GM18861 (cell line): ENCODE data around the gene HLA-DPB1.

ENCODE experiments used
- ATAC-seq: cut with Tn5 transposase; IDR thresholded peaks from one replicate; pipeline ENCODE4 v1.9.1; 2021; ENCODE audit not compliant: unreplicated experiment

The HLA-DPB1 gene

DNA sequence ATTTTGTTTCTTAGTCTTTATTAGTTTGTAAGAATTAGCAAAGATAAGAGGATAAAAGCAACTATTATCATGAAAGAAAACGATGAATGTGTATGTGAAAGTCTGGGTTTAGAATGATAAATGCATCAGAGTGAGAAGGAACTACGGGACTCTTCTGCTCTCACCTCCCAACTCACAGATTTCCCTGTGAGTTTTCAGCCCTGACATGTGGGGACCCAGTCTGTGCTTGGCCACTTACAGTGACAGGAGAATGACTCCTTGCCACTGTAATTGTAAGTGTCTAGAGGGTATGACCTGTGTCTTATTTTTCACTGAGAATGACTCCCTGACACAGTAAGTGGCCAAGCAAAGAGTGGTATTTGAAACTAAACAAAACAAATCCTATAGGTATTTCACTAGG, 4.9 kb upstream of the HLA-DPB1 start:
- no peak for ATAC-seq

DNA sequence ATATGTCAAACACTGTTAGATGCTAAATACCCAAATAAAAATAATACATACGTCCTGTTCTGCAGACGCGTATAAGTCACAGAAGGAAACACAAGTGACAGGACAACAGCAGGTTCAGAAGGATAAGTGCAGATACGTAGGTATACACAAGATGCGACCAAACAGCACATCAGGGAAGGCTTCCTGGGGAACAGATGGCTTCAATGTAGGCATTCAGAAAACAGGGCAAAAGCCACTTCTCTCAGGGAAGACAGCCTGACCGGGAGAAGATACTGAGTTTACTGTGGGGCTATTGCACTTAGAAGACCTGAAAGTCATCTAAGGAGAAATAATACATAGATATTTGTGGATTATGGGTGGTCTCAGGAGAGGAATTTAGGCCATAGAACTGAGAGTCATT, 4.2 kb upstream of the HLA-DPB1 start:
- ATAC-seq, result no peak

DNA sequence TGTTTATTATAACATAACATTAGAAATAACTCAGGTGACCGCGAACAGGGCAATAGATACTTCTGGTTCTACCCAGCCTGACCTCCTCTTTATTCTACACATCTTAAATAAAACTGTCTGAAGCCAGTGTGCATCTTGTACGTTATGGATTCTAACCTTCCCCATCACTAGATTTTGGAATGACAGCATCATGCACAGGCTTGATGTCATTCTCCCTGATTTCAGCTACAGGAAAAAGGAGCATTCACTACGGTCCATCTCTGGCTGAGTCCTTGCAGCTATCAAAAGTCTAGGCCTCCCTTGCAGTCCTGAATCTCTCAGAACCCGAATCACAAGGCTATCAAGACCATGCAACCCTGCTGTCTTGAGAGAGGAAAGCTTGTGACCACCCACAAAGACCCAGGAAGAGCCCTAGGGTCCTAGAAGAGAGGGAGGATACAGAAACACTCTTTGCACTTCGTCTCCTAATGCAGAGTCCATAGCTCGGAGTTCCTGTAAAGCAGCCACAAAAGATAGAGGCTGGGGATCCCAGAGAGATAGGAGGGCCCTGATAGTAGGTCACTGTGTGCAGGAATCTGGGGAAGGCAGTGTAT, 3.2 kb upstream of the HLA-DPB1 start:
- no peak for ATAC-seq

DNA sequence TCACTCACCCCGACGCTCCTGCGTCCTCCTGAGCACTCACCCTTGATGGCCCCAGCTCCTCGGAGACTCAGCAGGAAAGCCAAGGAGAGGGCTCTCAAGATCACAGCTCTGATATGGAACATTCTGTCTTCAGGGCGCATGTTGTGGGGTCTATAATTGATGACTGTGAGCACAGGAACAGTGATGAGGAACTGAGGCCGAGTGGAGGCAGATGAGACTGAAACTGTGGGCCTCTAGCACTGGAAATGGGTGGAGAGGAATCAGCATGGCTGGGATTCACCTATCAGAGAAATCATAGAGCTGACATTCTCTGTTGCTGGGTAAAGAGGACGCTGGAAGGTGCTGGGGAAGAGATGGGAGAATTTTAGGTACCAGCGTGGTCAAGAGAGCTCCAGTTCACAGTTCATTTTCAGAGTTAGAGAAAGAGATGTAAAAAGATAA, 2.3 kb upstream of the HLA-DPB1 start, which contains the start of gene HLA-DPA1:
TSS of gene HLA-DPA1 (minus strand) at position 219 of the 441 bp plus-strand sequence.
- ATAC-seq, result peak; percentile 57

DNA sequence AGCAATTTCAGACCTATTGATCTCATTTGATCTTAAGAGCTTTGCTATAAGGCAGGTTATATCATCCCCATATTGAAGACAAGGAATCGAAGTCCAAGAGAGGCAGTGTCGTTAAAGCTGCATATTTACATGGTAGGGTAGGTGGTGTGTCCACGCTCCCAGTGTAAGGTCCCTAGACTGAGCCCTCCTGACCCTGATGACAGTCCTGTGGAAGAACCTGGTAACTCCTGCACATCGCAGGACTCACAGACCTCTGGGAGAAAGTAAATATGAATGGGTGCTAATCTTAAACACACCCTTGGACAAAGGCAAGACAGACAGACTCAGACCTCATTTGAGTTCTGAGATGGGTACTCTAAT, 602 bp upstream of the HLA-DPB1 start:
- peak; percentile 21 for ATAC-seq

DNA sequence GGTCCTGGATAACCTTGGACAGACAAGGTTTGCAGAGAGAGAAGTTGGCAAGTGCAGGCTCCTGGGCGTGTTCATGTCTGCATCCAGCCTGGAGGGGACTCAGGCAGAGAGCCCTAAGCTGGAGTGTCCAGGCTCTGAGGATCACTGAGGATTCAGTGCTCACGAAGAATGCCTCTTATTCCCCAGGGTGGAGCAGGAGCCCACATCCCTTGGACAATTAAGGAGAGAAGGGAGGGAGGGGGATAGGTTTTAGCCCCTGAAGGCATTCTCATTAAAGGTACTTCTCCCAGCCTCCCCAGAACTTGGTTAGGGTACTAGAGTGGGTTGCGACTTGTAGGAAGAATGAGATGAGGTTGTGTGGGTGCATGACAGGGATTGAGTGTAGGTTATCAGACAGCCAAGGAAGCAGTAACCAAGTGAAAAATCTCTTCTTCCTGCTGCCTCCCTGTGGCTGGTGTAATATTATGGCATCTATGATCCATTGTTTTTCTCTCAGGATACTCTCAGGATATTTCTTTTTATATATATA, 680 bp downstream of the HLA-DPB1 start:
- no peak for ATAC-seq

DNA sequence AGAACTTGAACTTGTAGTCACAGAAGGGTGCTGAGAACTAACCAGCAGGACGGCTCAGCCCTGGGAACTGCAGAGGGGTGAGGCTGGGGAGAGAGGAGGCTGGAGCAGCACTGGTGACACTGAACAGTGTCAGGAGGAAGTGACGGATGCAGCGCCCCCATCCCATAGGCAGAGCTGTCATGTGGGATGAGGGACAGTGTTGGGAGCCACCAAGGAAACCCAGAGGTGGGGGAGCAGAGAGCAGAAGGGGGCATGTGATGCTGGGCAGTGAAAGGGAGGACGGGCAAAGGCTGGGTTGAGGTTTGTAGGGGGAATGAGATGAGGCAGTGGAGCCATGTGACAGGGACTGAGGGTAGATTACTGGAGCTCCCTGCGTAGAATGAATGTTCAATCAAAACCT, 2.1 kb downstream of the HLA-DPB1 start:
- ATAC-seq, result no peak

DNA sequence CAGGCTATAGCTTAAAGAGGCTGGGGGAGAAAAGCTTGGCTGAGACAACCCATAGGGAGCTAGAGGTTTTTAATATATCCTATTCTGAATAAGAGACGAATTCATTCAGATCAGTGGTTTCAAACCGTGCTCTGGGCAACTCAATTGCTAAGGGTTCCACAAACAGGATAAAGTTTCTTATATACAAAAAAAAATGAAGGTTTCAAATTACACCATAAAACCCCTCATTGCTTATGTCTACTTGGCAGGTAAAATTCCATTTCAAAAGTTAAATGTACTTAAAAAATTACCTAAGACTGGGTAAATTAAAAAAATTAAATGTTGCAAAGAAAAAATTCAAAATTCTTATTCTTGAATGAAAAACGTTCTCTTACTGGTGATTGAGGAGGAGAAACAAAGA, 2.7 kb downstream of the HLA-DPB1 start:
- no peak for ATAC-seq

DNA sequence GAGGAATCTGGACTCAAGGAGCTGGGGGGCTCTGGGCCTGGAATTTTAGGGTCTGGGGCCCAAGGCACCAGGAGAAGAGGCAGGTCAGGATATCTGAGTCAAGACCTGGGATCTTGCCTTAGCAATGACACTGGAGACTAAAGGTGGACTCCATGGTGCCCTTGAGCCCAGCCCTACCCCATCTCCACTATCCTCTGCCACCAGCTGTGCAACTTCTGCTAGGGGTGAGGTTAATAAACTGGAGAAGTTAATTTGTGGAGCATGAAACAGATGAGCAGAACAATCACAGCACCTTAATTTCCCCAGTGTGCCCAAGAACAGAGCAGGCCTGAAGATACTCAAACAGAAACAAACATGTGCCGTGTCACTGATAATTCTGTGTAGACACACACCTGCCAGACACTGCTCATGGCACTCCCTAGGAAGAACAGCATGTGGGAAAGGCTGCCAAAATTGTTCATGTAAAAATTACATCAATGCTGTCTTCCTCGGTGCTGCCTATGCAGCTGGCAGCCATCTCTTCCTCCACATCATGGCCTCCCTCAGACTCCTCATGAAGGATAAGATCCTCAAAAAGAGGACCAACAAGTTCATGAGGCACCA, 3.2 kb downstream of the HLA-DPB1 start:
- no peak for ATAC-seq

DNA sequence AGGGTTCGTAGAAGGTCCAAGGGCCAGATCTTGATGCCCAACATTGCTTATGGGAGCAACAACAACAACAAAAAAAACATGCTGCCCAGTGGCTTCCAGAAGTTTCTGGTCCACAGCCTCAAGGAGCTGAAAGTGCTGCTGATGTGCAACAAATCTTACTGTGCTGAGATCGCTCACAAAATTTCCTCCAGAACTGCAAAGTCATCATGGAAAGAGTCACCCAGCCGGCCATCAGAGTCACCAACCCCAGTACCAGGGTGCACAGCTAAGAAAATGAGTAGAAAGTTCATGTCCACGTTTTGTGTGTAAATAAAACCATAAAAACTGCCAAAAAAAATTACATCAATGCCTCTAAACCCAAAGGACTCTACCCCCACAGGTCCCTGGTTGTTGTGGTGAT, 3.8 kb downstream of the HLA-DPB1 start:
- ATAC-seq, result no peak

DNA sequence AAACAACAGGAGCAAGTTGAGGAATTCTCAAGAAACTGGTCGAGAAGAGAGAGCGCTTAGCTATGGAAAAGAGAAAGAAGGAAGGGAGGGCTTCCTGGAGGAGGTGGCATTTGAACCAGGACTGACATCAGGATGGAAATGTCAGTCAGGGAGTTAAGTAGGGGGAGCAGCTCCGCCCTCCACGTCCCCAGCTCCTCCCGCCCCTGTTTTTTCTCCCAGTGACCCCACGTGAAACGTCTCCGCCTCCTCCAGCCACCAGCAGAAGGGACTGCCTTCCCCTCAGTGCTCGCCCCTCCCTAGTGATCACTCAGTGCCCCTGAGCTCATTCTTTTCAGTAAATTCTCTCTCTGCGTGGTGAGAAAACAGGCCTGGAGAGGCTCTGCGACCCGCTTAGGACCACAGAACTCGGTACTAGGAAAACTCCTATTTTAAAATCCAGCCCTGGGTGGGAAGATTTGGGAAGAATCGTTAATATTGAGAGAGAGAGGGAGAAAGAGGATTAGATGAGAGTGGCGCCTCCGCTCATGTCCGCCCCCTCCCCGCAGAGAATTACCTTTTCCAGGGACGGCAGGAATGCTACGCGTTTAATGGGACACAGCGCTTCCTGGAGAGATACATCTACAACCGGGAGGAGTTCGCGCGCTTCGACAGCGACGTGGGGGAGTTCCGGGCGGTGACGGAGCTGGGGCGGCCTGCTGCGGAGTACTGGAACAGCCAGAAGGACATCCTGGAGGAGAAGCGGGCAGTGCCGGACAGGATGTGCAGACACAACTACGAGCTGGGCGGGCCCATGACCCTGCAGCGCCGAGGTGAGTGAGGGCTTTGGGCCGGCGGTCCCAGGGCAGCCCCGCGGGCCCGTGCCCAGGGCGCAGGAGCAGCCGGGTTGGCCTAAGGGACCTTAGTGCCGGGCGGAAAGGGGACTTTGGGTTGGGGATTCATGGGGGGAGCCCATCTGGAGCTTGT, 4.6 kb downstream of the HLA-DPB1 start:
- no peak for ATAC-seq

DNA sequence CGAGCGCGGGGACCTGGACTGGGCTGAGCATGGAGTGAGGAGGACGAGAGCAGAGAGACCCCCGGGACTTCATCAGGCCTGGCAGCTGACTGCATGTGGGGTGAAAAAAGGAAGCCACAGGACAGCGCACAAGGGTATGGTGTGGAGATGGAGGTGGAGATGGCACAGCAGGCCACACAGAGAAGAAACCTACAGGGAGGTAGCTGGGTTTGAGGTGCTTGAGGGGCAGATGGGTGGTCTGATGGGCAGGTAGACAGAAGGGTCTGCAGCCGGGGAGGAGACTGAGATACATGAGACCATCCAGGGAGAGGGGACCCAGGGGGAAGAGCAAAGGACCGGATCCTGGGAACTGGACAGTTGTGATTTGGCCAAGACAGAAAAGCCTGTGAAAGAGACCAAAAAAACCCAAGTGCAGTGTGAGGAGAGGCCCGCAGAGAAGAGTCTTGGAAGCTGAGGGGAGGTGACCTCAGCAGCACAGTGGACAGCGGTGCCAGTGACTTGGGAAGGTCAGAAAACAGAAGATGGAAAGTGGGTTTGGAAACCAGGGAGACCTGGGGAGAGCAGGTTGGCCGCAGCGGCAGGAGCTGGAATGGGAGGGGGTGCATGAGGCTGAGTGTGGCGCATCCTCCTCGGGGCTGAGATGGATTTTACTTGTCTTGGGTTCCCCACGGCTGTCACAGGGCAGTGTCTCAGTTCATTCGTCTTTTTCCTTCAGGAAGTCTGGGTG, 5.5 kb downstream of the HLA-DPB1 start:
- ATAC-seq, result no peak

DNA sequence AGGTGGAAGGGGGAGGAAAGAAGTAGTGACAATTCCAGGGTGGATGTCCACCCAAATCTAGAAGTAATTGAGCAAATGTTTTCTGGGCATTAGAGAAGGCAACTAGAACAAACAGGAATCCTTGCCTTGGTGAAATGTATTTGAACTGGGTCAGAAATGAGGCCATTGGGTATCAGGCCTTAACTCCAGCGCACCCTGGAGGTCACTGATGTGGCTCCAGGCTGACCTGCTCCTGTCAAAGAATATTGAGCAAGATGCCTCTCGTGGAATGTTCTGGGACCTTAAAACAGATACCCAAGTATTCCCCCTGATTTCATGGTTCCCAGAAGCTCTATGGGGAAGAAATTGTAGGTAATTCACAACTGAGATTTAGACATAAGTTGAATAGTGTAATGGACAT, 6.9 kb downstream of the HLA-DPB1 start:
- no peak for ATAC-seq

DNA sequence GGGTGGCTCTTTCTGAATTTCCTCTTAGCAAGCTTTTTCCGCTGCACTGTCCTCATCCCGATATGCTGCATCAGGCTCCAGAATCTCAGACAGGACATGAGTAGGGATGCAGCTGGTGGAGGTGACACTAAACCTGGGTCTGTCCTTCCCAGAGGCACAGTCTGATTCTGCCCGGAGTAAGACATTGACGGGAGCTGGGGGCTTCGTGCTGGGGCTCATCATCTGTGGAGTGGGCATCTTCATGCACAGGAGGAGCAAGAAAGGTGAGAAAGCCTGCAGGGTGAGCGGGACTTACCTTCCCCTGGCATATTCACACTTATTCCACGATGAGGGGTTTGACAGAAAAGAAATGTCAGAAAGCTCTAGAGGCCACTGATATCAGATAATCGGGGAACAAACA, 9.8 kb downstream of the HLA-DPB1 start:
- no peak for ATAC-seq

DNA sequence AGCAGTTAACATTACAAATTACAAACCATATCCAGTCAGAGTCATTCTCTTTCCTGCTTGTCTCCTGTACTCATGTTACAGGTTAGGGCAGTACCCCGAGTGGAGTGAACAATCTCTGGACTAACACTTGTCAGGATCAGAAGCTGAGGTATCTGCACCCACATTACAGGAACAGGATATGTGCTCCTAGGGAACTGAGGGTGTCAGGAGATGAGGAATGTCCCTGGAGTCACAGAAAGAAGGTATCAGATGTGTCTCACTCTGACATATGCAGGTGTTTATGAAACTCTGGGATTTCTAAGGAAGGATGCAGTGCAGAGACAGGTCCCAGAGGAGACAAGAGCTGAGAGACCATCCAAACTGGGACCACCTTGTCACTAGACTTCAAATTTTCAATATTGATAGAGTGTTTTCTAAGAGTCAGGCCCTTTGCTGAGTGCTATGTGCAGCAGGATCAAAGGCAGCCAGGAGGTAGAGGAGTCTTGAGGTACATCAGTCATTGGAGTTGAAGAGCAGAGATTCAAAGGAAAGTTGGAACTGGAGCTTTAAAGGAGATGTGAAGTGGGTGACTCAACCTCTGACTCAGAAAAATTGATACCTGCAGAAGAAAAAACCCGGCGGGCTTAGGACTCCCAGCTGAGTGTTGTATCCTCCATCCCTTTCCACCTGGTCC, 12.6 kb downstream of the HLA-DPB1 start:
- ATAC-seq, result no peak

DNA sequence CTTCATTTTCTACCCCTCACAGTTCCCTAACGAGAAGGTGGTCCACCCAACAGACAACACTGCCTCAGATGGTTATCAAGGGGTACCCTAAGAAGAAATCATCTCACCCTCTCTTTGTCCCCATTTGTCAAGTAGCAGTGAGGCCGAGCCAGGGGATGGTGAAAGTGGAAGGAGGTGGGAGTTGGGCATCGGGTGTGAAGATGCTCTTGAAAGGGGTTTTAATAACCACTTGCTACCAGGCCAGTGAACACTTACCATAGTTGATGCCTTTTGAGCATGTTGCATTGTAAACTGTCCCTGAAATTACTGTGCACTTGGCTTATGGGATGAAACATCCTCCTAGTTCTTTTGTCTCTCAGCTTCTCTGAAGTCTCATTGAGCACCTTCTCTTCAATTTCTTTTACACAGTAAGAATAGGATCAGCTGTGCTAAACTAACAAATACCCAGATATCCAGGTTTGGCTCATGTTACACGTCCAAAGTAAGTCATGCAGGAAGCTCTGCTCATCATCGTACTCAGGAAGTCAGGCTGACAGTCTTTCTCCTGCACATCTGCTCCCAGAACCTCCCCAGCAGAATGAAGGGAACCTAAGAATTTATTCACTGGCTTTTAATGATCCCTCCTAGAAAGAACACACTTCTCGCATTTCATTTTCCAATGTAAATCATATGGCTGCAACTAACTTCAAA, 13.3 kb downstream of the HLA-DPB1 start:
- no peak for ATAC-seq

DNA sequence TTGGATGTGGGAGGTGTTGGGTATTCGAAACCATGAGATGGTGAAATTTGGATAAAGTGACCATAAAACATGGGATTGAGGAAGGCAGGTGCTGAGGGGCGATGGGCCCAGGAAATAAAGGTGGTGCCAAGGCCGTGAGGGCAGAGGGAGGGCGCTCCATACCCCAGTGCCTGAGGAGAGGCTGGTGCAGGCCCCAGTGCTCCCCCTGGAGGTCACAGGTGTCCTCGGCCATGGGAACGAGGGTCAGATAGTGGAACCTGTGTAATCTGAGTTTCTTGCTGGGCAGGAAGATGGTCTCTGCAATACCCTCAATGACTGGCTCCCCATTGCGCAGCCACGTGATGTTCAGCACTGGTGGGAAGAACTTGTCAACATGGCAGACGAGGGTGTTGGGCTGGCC, 16.2 kb downstream of the HLA-DPB1 start:
- ATAC-seq, result no peak

DNA sequence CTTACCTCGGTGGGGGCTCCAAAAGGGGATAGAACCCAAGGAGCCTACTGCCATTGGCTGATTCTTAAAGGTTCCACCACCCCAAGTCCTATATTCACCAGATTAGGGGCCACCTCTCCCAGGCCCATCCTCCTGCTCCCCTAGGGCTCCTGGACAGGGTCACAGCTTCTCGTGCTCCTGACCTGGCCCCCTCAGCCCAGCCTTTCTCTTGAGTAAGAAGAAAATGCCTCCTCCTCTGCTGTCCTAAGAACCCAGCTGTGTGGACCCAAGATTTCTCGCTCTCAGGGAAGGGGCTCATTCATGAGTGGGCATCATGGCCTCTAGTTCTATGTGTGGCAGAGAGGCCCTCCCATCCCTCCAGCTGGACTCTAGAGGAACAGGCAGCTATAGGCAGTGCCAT, 16.6 kb downstream of the HLA-DPB1 start:
- no peak for ATAC-seq

DNA sequence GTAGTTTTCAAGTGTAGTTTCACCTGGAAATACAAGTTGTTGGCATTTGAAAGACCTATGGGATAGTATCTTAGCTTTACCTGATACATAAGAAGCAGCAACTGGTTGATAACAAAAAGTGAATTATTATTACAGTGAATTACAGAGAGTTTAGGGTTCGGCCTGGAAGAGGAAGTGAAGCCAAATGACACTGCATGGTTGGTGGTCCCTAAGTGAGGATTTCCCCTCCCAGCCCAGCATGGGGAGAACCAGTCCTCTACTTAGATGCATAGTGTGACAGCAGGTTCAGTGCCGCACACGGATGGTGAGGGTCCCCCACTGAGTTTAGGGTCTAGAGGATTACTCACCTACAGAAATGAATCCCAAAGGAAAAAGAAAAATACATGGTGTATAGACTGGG, 18.1 kb downstream of the HLA-DPB1 start:
- ATAC-seq, result no peak

DNA sequence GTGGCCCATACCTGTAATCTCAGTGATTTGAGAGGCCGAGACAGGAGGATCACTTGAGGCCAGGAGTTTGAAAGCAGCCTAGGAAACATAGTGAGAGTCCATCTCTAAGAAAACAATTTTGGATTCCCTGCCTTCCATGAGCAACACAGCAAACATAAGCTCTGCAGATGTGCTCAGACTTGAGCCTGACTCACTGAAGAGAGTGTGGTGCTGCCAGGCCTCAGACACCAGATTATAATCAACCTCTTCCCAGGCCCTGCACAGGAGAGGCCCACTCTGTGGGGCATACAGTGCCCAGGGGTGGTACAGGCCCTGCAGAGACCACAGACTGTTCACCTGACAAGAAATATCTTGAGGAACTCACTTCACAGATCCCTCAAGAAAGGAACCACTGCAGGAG, 19.9 kb downstream of the HLA-DPB1 start:
- ATAC-seq, result no peak
